GM23248 (cell line): ENCODE results near the gene MRPS21. TPM values are rescaled to one million over a fixed set of nuclear protein-coding genes. Genes with fewer than 3 reads are reported as not detected.
"Not testable (repeated sequence)": the region's sequence is repeated elsewhere in the genome, so short reads cannot be mapped to it uniquely, and the experiment has no call there.

Experiments used
- DNase-seq: peaks from one replicate; pipeline ENCODE4 v3.0.0-alpha.2; 2015
- H2AFZ ChIP-seq: fragments of 200-600 bp; sonication (generic); 2 replicates; pipeline ENCODE4 v1.6.1; 2016; ENCODE audit warnings: antibody characterized with exemption
- H3F3A ChIP-seq: fragments of 200-600 bp; sonication (generic); 2 replicates; pipeline ENCODE4 v1.6.1; 2016; ENCODE audit warnings: mild to moderate bottlenecking, antibody characterized with exemption, mixed run types; ENCODE audit not compliant: insufficient read depth
- H3K27ac ChIP-seq: fragments of 200-600 bp; sonication (generic); 2 replicates; pipeline ENCODE4 v1.5.1; 2016; ENCODE audit warnings: mild to moderate bottlenecking
- H3K27me3 ChIP-seq: fragments of 200-600 bp; sonication (generic); replicated peaks from 2 replicates; pipeline ENCODE4 v1.6.1; 2016; ENCODE audit warnings: mild to moderate bottlenecking; ENCODE audit not compliant: insufficient read depth
- H3K36me3 ChIP-seq: fragments of 200-600 bp; sonication (generic); 2 replicates; pipeline ENCODE4 v1.6.1; 2016; ENCODE audit warnings: low read depth, mild to moderate bottlenecking
- H3K4me1 ChIP-seq: fragments of 200-600 bp; sonication (generic); 2 replicates; pipeline ENCODE4 v1.6.1; 2016; ENCODE audit warnings: mild to moderate bottlenecking; ENCODE audit not compliant: insufficient read depth
- H3K4me2 ChIP-seq: fragments of 200-600 bp; sonication (generic); one replicate; pipeline ENCODE4 v1.6.1; 2016; ENCODE audit warnings: mild to moderate bottlenecking; ENCODE audit not compliant: unreplicated experiment
- H3K4me3 ChIP-seq: fragments of 200-600 bp; sonication (generic); 2 replicates; pipeline ENCODE4 v1.5.1; 2016; ENCODE audit warnings: mild to moderate bottlenecking
- H3K79me2 ChIP-seq: fragments of 200-600 bp; sonication (generic); 2 replicates; pipeline ENCODE4 v1.6.1; 2016; ENCODE audit warnings: mild to moderate bottlenecking; ENCODE audit not compliant: insufficient read depth
- H3K9ac ChIP-seq: fragments of 200-600 bp; sonication (generic); 2 replicates; pipeline ENCODE4 v1.6.1; 2016; ENCODE audit warnings: mild to moderate bottlenecking
- H3K9me2 ChIP-seq: fragments of 200-600 bp; sonication (generic); 2 replicates; pipeline ENCODE4 v1.6.1; 2016; ENCODE audit warnings: mixed run types, mild to moderate bottlenecking, moderate library complexity; ENCODE audit not compliant: insufficient read depth
- H3K9me3 ChIP-seq: fragments of 200-600 bp; sonication (generic); one replicate; pipeline ENCODE4 v1.6.1; 2017; ENCODE audit warnings: low read depth
- H4K20me1 ChIP-seq: fragments of 200-600 bp; sonication (generic); 2 replicates; pipeline ENCODE4 v1.6.0; 2016; ENCODE audit not compliant: insufficient read depth
- EZH2 ChIP-seq: fragments of 200-600 bp; sonication (generic); IDR thresholded peaks from 2 replicates; pipeline ENCODE4 v1.6.1; 2018; ENCODE audit warnings: antibody characterized with exemption, mild to moderate bottlenecking; ENCODE audit not compliant: insufficient read depth, poor library complexity, severe bottlenecking
- EZH2phosphoT487 ChIP-seq: fragments of 200-600 bp; sonication (generic); IDR thresholded peaks from 2 replicates; pipeline ENCODE4 v1.6.1; 2018; ENCODE audit warnings: antibody characterized with exemption, moderate library complexity, mild to moderate bottlenecking, low read depth; ENCODE audit not compliant: insufficient read depth
- WGBS, 2 experiments: methylation state at CpG; one replicate each; pipeline ENCODE4 v1.1.6; 2015 to 2017; ENCODE audit warnings: low lambda C conversion rate in 2 of 2, low coverage in 1 of 2; ENCODE audit errors: missing lambda C conversion rate in 2 of 2; 5-methylcytosine and 5-hydroxymethylcytosine counted together
- in situ Hi-C: fragments of 300-500 bp; cut with MboI; formaldehyde crosslinking; loops from 2 replicates; pipeline ENCODE4 v1.15.0; 2020
- polyA plus RNA-seq: library from polyadenylated mRNA; unstranded; fragments of >200 nt; fragmentation: Nextera tagmentation; extraction: Ambion mirVana; gene quantifications from 2 replicates; pipeline ENCODE4 v1.2.1, GENCODE V29; 2016
- total RNA-seq: library from RNA; depleted of rRNA; stranded (reverse); fragments of >200 nt; shearing (Covaris generic); gene quantifications from 2 replicates; pipeline ENCODE4 v1.2.3, GENCODE V29; 2014

MRPS21 gene
- total and polyA plus RNA-seq, 2 experiments from 2014 or later: 37.9 to 116 TPM

DNA sequence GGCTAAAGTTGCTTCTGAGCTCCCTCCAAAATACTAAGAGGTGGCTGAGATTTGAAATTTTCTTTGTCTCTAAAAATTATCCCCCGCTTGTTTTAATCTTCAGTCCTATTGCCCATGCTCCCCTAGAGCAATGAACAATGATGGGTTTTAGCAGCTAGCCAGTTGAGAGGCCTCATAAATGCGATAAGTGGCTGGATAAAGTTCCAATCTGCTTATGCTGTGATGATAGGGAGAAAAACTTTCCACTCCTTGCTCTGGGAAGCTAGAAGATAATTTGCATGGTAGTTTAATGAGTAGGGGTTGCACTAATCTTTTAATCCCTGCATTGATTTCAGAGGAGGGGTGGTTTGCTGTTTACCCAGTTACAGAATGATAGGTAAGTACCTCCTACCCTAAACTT is 18.1 kb downstream of the MRPS21 start:
- Histone ChIP-seq H3F3A (peaks cover 8% of the 10 kb centered on the region), H3K36me3 (peaks cover 6% of the 10 kb centered on the region; the same call in 1 of the 2 replicates), H4K20me1 (no peaks in the 10 kb centered on the region), H3K4me3 (no peak overlapping the region), H3K4me1 (no peaks in the 10 kb centered on the region), H3K79me2 (no peaks in the 10 kb centered on the region), H2AFZ (no peak overlapping the region), H3K4me2 (no peak overlapping the region), H3K9ac (no peak overlapping the region), H3K27me3 (no peaks in the 10 kb centered on the region), H3K9me3 (no peaks in the 10 kb centered on the region), H3K9me2 (no peaks in the 10 kb centered on the region), H3K27ac (no peak overlapping the region)
- in situ Hi-C loops: no loop called here
- 94 to 96% methylated on average over 2 of the region's 2 CpGs for WGBS, 2 experiments
- DNase-seq: no peak
- TF ChIP-seq EZH2phosphoT487 (no peak), EZH2 (no peak)

- H3K27ac ChIP-seq, in situ Hi-C loops, H3K4me1 ChIP-seq, H3K36me3 ChIP-seq, H2AFZ ChIP-seq, DNase-seq, H3K27me3 ChIP-seq, H3K4me2 ChIP-seq, H3K9me2 ChIP-seq, H4K20me1 ChIP-seq, H3K4me3 ChIP-seq, H3F3A ChIP-seq, H3K79me2 ChIP-seq, H3K9me3 ChIP-seq, H3K9ac ChIP-seq: not testable (repeated sequence)
- WGBS, 2 experiments: 88 to 90% methylated on average over 4 of the region's 4 CpGs
Measured at GRCh38 chr1:150314691-150315090, 21.0 kb downstream of the MRPS21 start.

DNA sequence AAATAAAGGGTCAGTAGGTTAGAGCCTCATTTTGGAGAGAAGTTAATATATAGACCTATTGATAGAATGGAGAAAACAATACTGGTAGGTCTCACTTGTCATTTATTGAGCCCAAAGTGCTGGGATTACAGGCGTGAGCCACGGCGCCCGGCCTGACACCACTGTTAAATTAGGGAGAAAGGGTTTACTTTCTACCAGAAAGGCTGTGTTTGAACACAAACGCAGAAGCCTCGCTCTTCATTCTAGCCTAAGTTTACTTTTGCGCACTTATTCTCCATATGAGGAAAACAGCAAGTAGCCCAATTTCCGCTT is 27.0 kb downstream of the MRPS21 start:
- in situ Hi-C loops: no loop called here
- no peak for DNase-seq
- TF ChIP-seq EZH2: no peak
- no peak for TF ChIP-seq EZH2phosphoT487
- Histone ChIP-seq H2AFZ (peak overlapping the region; percentile 87), H3K4me2 (peak overlapping the region; percentile 93), H3K9me3 (no peaks in the 10 kb centered on the region), H3K4me3 (peak overlapping the region; percentile 86), H3F3A (no peaks in the 10 kb centered on the region), H3K9me2 (no peaks in the 10 kb centered on the region), H3K79me2 (peaks cover 42% of the 10 kb centered on the region), H3K27me3 (no peaks in the 10 kb centered on the region), H3K4me1 (no peaks in the 10 kb centered on the region; the same call in 1 of the 2 replicates), H3K36me3 (peaks cover 9% of the 10 kb centered on the region), H4K20me1 (no peaks in the 10 kb centered on the region), H3K9ac (peak overlapping the region; percentile 90), H3K27ac (peak overlapping the region; percentile 86)
- 86 to 88% methylated on average over 8 of the region's 8 CpGs for WGBS, 2 experiments

DNA sequence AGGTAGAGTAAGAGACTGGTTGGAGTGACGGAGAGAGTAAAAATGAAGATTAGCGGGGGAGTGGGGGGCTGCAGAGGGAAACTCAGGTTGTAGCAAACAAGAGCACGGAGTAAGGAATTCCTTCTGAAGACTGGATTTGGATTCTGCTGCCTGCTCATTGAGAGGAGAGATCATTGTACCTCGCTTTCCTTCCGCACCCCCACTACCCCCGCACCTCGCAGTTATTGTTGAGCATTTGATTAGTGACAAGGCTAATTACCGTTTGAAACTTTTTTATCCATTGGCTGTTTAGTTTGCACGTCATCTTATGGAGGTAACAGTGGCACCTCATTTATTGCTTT is 28.1 kb downstream of the MRPS21 start:
- DNase-seq: no peak
- Histone ChIP-seq H2AFZ (peak overlapping the region; percentile 87), H3F3A (no peaks in the 10 kb centered on the region), H3K27ac (peak overlapping the region; percentile 86), H3K4me2 (peak overlapping the region; percentile 93), H3K9ac (peak overlapping the region; percentile 90), H3K4me1 (no peaks in the 10 kb centered on the region; the same call in 1 of the 2 replicates), H3K9me2 (no peaks in the 10 kb centered on the region), H3K9me3 (no peaks in the 10 kb centered on the region), H4K20me1 (no peaks in the 10 kb centered on the region), H3K36me3 (peaks cover 18% of the 10 kb centered on the region), H3K79me2 (peaks cover 53% of the 10 kb centered on the region), H3K4me3 (peak overlapping the region; percentile 86), H3K27me3 (no peaks in the 10 kb centered on the region)
- WGBS, 2 experiments: 1 to 2% methylated on average over 9 of the region's 9 CpGs
- TF ChIP-seq EZH2 (no peak), EZH2phosphoT487 (no peak)
- in situ Hi-C loops: no loop called here

- Histone ChIP-seq H3K4me2 (peak overlapping the region; percentile 93), H3F3A (no peaks in the 10 kb centered on the region), H3K4me3 (peak overlapping the region; percentile 86), H3K27me3 (no peaks in the 10 kb centered on the region), H3K36me3 (peaks cover 19% of the 10 kb centered on the region), H3K27ac (peak overlapping the region; percentile 86), H4K20me1 (no peaks in the 10 kb centered on the region), H2AFZ (peak overlapping the region; percentile 87), H3K9ac (peak overlapping the region; percentile 90), H3K4me1 (no peaks in the 10 kb centered on the region; the same call in 1 of the 2 replicates), H3K9me2 (no peaks in the 10 kb centered on the region), H3K79me2 (peaks cover 57% of the 10 kb centered on the region), H3K9me3 (no peaks in the 10 kb centered on the region)
- DNase-seq: peak; percentile 83
- 46 to 54% methylated on average over 3 of the region's 3 CpGs for WGBS, 2 experiments
- no peak for TF ChIP-seq EZH2
- TF ChIP-seq EZH2phosphoT487: no peak
- in situ Hi-C loops: no loop called here
Measured at GRCh38 chr1:150322310-150322709, 28.6 kb downstream of the MRPS21 start.
